Fibroblast of pulmonary artery (primary cell): Measurements from ENCODE around the gene MXD4.
"Not testable (repeated sequence)": the region's sequence is repeated elsewhere in the genome, so short reads cannot be mapped to it uniquely, and the experiment has no call there.

ENCODE experiments used
- DNase-seq: peaks from one replicate; pipeline ENCODE4 v3.0.0-alpha.2; 2010; ENCODE audit warnings: low read depth
- H3K4me3 ChIP-seq: replicated peaks from 2 replicates; pipeline ENCODE4 v1.5.1; 2011; ENCODE audit warnings: low read depth, mild to moderate bottlenecking, control low read depth, low read length, moderate library complexity
- TF ChIP-seq, protein P1 (sequence below): IDR thresholded peaks from 2 replicates; pipeline ENCODE4 v1.5.1; 2011; ENCODE audit warnings: mild to moderate bottlenecking, control low read depth, low read length, inconsistent platforms; ENCODE audit errors: missing control alignments

Gene MXD4

GRCh38 chr4:2212831-2213230 is 49.1 kb downstream of the MXD4 start:
- TF ChIP-seq, protein P1, sequence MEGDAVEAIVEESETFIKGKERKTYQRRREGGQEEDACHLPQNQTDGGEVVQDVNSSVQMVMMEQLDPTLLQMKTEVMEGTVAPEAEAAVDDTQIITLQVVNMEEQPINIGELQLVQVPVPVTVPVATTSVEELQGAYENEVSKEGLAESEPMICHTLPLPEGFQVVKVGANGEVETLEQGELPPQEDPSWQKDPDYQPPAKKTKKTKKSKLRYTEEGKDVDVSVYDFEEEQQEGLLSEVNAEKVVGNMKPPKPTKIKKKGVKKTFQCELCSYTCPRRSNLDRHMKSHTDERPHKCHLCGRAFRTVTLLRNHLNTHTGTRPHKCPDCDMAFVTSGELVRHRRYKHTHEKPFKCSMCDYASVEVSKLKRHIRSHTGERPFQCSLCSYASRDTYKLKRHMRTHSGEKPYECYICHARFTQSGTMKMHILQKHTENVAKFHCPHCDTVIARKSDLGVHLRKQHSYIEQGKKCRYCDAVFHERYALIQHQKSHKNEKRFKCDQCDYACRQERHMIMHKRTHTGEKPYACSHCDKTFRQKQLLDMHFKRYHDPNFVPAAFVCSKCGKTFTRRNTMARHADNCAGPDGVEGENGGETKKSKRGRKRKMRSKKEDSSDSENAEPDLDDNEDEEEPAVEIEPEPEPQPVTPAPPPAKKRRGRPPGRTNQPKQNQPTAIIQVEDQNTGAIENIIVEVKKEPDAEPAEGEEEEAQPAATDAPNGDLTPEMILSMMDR: no peak
- H3K4me3 ChIP-seq: no peak overlapping the region
- DNase-seq: no peak

GRCh38 chr4:2202789-2203188 is 59.1 kb downstream of the MXD4 start:
- not testable (repeated sequence) for H3K4me3 ChIP-seq, DNase-seq
